CD4-positive, alpha-beta T cell treated with Interleukin-21 for 1 hour (primary cell): ENCODE measurements around the gene ACTL6B.
"Not testable (repeated sequence)": the region's sequence is repeated elsewhere in the genome, so short reads cannot be mapped to it uniquely, and the experiment has no call there.

Experiments
- DNase-seq: peaks from one replicate; pipeline ENCODE4 v3.0.0-alpha.2; 2020

ACTL6B gene

DNA sequence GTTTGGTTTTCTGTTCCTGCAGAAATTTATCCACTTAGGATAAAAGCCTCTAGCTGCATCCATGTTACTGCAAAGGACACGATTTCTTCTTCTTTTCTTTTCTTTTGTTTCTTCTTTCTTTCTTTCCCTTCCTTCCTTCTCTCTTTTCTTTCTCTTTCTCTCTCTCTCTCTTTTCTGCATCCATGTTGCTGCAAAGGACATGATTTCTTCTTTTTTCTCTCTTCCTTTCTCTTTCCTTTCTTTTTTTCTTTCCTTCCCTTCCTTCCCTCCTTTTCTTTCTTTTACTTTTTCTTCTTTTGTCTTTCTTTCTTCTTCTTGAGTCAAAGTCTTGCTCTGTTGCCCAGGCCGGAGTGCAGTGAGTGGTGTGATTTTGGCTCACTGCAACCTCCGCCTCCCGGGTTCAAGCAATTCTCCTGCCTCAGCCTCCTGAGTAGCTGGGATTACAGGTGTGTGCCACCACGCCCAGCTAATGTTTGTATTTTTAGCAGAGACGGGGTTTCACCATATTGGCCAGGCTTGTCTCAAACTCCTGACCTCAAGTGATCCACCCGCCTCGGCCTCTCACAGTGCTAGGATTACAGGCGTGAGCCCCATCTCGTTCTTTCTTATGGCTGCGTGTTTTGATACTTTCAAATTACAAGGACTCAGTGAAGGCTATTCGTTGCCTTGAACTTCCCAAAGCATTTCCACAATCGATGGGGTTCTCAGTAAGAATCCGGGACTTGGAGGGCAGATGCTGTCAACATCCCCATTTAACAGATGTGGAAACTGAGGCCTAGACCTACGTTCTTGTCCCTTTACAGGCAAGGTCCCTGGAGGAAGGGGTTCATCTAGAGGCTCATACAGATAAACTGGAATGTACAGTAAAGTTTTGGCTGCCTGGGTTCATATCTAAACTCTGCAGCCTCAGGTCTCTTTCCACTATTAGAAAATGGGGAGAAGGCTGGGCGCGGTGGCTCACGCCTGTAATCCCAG is 15.4 kb upstream of the ACTL6B start:
- DNase-seq = no peak

DNA sequence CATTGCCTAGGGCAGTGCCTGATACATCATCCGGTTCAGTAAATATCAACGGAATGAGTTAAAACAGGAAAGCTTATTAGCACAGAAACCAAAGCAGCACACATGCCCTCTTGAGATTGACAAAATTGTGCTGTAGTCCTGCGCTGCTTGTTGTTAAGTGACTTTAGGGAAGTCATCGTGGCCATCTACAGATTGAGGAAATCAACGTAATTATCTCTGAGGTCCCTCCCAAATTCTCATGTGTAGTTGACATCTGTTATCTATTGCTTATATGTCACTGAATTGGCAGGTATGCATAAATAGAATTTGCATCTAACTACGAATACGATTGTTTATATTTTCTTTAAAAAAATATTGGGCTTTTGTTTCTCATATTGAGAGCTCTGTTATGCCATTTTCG is 13.8 kb upstream of the ACTL6B start:
- no peak for DNase-seq

DNA sequence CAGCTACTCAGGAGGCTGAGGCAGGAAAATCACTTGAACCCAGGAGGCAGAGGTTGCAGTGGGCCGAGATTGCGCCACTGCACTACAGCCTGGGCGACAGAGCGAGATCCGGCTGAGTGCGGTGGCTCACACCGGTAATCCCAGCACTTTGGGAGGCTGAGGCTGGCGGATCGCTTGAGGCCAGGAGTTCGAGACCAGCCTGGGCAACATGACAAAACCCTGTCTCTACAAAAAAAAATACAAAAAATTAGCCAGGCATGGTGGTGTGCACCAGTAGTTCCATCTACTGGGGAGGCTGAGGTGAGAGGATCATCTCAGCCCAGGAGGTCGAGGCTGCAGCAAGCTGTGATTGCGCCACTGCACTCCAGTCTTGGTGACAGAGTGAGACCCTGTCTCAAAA is 12.9 kb upstream of the ACTL6B start:
- not testable (repeated sequence) for DNase-seq

DNA sequence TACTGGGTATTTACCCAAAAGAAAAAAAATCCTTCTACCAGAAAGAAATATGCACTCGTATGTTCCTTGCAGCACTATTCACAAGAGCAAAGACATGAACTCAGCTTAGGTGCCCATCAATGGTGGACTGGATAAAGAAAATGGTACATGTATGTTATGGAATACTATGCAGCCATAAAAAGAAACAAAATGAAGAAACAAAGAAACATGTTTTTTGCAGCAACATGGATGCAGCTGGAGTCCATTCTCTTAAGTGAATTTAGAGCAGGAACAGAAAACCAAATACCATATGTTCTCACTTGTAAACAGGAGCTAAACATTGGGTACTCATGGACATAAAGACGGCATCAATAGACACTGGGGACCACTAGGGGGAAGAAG is 11.8 kb upstream of the ACTL6B start:
- no peak for DNase-seq

DNA sequence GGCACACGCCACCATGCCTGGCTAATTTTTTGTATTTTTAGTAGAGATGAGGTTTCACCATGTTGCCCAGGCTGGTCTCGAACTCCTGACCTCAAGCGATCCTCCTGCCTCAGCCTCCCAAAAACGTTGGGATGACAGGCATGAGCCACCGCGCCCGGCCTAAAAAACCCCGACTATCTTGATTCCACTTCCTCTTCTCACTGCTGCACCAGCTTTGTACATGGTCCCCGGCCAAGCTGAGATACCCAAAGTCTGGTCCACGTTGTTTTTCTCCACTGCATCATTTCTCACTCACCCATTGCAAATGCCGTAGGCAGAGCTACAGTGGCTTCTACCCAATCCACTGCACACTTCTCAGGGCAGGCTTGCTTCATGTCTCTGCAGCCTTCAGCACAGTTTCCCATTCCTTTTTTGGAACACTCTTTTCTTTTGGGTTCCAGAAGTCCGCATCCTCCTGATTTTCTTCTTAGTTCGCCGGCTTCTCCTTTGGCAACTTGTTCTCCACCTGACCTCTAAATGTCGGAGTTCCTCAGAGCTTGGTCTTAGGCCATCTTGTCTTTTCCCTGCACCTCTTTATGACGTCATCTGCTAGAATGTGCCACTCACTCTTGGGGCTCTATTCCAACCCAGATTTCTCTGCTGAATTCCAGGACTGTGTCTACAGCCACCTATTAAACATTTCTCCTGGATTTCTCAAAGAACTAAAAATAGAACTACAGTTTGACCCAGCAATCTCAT is 11.3 kb upstream of the ACTL6B start:
- no peak for DNase-seq

DNA sequence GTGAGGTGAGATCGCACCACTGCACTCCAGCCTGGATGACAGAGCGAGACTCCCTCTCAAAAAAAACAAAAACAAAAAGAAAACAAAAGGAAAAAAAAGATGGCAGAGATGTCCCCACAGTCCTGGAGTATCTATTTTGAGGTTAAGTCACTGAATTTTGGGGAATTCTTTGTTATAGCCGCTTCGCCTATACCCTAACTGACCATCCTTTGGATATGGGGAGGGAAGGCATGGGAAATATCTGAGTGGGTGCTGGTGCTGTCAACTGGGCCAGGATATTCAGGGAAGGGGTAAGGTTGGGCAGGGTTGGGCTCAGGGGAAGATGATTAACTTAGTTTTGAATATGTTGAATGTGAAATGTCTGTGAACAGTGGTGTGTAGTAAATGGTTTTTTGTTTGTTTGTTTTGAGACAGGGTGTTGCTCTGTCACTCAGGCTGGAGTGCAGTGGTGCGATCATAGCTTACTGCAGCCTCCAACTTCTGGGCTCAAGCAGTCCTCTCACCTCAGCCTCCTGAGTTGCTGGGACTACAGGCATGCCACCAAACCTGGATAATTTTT is 9.0 kb upstream of the ACTL6B start:
- DNase-seq = no peak

DNA sequence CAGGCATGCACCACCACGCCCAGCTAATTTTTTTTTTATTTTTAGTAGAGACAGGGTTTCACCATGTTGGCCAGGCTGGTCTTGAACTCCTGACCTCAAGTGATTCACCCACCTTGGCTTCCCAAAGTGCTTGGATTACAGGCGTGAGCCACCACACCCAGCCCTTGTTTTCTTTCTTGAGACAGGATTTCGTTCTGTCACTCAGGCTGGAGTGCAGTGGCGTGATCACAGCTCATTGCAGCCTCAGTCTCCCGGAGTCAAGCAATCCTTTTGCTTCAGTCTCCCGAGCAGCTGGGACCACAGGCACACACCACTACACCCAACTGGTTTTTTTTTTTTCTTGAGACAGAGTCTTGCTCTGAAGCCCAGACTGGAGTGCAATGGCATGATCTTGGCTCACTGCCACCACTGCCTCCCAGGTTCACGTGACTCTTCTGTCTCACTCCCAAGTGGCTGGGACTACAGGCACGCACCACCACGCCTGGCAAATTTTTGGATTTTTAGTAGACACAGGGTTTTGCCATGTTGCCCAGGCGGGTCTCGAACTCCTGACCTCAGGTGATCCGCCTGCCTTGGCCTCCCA is 6.0 kb upstream of the ACTL6B start:
- not testable (repeated sequence) for DNase-seq

DNA sequence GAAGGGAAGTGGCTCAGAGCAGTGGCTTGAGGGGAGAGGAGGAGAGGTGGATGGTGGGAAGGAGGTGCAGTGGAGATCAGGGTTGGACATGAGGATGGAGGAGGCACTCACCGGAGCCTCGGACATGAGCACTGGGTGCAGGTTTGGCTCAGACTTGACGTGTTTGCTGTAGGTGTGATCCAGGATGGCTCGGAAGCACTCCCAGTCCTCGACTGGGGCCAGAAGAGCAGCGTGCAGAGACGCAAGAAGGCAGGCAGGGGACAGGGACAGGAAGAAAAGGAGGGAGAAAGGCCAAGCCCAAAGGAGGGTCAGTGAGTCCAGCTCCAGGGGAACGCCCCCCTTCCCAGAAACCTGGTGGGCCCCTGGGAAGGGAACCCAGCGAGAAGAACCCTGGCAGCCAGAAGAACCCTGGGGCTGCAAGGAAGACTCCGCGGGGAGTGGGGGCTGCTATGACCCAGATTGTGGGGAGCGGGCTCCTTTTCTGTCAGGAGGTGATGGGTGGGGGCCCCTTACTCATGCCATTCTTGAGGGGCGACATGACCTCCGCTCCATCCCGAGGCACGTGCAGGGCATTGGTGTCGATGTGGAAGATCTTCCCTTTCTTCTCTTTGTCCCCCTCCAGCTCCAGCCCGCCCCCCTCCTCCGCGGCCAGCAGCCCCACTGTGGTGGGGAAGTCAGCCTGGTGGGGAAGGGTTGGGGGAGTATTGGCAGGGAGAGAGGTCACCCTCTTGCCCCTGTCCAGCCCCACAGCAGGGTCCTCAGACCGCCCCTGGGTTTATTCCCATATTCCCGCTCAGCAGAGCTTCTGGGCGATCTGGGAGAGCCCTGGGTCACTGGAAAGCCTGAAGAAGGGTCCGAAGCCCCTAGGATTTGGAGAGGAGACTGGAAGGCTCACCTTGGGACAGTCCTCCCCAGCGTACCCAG is 1.1 kb downstream of the ACTL6B start:
- no peak for DNase-seq

DNA sequence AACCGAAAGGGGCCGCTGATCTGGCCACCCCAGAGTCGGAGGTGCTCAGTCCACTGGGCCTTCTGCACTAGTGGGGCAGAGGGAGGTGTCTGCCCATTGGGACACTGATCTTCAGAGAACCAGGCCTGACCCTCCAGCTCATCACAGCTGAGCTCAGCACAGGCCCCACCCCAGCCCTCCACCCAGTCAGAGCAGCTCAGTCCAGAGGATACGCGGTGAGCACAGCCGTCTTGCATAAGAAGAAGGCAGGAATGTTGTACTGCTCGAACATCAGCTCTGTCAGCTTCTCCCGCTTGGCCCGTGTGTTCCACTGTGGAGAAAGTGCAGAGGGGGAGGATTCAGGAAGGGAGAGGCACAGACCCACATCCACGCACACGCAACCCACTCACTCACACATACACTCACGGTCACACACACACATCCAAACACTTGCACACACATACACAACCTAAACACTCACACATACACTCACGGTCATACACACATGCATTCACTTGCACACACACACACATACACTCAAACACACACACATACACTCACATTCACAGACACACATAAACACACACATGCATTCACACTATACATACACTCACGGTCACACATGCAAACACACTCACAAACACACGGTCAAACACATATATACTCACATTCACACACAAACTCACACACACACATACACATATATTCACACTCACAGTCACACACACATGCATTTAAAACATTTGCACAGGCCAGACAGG is 6.3 kb downstream of the ACTL6B start:
- DNase-seq = no peak

DNA sequence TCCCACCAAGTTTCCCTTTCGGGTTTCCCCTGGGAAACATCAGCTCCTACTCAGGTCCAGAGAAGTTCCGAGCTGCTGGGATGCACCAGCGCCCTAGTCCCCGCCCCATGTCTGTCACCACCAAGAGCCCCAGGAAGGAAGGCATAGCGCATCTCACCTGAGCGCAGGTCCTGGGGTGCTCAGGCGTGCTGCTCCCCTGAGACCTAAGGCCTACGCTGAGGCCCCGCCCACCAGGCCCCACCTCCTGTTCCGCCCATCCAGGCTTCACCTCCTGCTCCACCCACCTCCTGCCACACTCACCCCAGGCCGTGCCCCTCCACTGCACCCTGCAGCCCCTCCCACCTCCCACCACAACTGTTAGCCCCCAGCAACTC is 13.7 kb downstream of the ACTL6B start:
- peak; percentile 32 for DNase-seq

DNA sequence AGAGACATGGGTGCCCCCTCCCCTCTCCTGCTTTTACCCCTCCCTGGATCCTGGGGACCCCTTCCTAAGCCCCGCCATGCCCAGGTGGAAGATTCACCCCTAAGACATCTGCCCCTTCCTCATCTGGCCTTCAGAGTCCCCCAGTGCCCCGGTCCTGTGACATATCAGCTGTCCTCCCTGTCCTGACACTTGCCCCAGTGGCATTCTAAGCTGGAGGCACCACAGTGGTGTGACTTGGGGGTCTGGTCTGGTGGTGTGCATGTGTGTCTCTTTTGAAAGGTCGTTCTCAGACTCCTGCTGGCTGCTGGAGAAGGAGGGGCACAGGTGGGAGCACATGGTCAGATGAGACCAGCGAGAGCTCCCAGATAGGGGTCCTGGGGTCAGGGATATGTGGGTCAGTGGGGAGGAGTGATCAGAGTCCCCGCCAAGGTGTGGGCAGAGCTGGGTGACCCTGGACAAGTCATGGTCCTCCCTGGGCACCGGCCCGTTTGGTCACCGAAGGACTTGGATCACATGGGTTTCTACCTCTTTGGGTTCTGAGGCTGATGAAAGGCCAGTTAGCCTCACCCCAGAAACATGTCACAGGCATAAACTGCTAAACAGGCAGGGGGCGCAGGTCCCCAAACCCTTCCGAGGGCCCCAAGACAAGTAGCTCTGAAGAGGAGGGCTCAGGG is 14.3 kb downstream of the ACTL6B start:
- no peak for DNase-seq

DNA sequence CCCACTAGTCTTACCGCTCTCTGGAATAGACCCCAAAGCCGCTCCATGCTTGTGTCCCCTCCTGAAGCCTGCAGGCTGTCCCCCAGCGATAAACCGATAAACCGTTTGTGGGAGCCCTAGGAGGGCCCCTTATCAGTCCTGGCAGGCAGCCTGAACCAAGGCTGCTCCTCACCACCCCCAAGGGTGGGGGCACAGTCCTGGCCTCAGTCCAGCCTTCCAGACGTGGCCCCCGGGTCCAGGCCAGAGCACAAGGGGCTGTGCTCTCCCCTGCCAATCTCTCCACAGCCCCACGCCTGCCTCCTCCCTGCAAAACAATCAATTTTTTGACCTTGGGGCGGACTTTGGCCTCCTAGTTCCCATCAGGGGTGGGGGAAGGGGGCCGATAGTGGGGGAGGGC is 14.8 kb downstream of the ACTL6B start, which contains the start of gene TFR2:
TSS of gene TFR2 (minus strand) at position 90 of the 397 bp plus-strand sequence. CDS start at position 47, 43 bp downstream.
- no peak for DNase-seq

DNA sequence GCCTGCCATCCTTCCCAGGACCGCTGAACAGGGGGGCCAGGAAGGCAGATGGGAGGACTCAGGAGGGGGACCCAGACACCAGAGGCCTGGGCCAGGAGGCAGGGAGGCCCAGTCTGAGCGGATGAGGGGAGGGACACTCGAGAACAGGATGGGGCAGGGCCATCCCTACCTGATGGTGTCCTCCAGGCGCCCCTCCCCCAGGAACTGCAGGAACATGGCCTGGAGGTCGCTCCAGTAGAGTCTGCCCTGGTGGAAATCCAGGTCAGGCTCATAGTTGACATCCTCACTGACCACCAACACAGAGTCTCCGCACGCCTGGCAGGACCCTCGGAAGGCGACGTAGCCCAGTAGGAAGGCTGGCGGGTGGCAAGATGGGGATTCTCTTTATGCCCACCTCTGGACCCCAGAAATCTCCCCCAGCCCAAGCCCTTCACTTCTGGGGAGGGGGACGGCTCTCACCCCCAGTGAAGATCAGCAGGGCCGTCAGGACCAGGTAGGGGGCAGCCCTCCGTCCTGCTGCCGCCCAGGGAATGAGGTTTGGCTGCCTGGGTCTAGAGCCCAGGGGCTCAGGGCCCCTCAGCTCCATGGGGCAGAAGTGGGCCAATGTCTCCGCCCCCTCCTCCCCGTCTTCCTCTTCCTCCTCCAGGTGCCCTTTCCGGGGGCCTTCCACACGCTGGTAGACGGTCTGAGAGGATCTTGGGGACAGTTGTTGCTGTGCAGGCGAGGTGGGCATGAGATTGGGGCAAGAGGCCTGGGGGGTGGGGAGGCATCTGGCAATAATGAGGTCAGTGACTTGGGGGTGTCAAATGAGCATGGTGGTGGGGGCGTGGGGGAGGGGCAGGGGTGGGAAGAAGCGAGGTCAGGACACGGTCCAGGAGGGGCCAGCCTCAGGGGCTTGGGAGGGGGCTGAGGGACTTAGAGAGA is 15.5 kb downstream of the ACTL6B start:
- no peak for DNase-seq

DNA sequence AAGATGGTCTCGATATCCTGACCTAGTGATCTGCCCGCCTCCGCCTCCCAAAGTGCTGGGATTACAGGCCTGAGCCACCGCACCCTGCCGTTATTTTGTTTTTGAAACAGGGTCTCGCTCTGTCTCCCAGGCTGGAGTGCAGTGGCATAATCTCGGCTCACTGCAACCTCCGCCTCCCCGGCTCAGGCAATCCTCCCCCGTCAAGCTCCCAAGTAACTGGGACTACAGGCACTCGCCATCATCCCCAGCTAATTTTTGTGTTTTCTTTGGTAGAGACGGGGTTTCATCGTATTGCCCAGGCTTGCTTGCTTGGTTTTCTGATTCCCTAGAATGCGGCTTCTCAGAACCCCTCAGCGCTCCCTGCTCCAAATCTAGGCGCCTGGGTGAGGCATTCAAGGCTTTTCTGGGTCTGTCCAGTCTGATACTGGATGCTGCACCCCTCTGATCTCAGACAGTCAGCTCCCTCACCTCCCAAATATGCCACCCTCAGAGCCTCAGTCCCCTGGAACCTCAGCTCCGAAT is 16.2 kb downstream of the ACTL6B start:
- DNase-seq = no peak

DNA sequence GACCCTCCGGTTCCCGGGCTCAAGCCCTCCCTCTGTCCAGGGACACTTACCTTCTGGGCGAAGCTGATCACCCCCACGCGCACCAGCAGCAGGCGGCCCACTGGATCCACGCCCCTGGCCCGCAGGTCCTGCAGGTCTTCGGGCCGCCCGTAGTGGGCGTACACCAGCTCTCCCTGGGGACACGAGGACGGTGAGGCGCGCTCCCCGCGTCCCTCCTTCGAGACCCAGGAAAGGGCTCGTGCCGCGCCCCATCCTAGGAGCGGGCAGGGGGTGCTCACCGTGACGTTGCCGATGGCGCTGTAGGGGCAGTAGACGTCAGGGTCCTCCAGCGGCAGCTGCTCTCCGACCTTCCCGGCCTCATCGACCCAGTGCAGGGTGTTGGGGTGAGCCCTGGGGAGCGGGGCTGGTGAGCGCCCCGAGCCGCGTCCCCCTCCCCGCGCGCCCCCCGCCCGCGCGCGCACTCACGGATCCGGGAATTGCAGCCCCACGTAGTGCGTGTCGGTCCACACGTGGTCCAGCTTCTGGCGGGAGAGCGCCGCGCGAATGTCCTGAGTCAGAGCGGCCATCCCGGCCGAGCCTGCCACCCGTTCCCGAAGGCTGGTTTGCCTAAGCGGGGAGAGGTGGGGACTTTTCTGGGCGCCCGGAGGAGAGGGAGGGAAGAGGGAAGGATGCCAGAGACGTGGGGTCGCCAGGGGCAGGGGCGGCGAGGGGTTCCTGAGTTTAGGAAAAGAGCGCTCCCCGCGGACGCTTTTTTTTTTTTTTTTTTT is 23.1 kb downstream of the ACTL6B start:
- DNase-seq = peak; percentile 67

DNA sequence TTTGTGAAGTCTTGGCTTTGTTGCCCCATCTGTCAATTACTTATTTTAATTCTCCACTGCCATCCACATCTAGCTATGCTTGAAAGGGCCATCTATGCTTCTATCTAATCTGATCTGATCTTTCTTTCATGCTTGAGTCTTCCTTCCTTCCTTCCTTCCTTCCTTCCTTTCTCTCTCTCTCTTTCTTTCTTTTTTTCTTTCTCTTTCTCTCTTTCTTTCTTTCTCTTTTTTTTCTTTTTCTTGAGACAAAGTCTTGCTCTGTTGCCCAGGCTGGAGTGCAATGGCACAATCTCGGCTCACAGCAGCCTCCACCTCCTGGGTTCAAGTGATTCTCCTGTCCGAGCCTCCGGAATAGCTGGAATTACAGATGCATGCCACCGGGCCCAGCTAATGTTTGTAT is 26.2 kb downstream of the ACTL6B start:
- no peak for DNase-seq

DNA sequence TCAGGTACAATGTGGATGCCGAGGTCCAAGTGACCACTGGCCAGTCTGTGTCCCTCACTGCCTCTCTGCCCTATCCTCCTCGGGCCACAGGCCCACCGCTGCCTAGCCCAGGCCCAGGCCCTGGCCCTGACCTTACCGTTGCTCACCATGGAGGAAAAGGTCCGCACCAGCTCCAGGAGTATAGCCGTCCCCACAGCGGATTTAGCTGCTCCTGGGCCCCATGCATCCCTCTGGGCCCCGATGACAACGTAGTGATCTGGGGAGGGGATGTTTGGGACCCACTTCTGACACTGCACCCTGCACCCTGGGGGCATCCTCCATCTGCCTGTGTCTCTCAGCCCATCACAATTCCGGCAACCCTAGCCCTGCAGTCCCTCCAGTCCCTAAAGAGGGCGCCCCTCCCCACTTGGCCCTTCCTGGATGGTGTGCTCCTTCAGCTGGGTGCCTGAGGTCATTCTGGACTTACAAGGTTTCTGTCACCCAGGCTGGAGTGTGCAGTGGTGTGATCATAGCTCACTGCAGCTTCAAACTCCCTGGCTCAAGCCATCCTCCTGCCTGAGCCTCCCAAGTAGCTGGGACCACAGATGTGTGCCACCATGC is 27.0 kb downstream of the ACTL6B start:
- peak; percentile 26 for DNase-seq

DNA sequence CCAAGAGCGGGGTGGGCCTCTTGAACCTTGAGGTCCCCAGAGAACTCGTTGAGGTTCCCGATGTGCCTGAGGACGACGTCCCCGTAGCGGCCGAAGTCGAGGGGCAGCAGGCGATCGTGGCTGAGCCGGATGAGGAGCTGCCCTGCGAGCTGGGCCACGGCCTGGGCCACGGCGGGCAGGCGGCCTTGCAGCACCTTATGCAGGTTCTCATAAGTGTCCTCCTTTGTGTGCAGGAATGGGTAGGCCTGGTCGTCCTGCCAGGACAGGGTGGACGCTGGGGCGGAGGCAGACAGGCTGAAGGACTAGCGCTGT is 29.1 kb downstream of the ACTL6B start:
- no peak for DNase-seq
